Measurements from ENCODE around the gene SH3BGRL.

DNA sequence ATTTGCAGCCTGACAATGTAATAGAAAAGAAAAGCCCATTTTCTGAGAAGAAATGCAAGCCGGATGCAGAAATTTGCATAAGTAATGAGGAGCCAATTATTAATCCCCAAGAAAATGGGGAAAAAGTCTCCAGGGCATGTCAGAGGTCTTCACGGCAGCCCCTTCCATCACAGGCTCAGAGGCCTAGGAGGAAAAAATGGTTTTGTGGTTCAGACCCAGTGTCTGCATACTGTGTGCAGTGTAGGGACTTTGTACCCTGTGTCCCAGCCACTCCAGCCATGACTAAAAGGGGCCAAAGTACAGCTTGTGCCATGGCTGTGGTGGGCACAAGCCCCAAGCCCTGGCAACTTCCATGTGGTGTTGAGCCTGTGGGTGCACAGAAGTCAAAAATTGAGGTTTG lies 92.2 kb downstream of the SH3BGRL start:
- no peak for TF ChIP-seq POLR2A (IDR thresholded peaks at IDR 0.05)
- TF ChIP-seq, protein P1, sequence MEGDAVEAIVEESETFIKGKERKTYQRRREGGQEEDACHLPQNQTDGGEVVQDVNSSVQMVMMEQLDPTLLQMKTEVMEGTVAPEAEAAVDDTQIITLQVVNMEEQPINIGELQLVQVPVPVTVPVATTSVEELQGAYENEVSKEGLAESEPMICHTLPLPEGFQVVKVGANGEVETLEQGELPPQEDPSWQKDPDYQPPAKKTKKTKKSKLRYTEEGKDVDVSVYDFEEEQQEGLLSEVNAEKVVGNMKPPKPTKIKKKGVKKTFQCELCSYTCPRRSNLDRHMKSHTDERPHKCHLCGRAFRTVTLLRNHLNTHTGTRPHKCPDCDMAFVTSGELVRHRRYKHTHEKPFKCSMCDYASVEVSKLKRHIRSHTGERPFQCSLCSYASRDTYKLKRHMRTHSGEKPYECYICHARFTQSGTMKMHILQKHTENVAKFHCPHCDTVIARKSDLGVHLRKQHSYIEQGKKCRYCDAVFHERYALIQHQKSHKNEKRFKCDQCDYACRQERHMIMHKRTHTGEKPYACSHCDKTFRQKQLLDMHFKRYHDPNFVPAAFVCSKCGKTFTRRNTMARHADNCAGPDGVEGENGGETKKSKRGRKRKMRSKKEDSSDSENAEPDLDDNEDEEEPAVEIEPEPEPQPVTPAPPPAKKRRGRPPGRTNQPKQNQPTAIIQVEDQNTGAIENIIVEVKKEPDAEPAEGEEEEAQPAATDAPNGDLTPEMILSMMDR (IDR thresholded peaks at IDR 0.05), result no peak
